Cerebellar cortex (tissue), 1 donor: Measurements from ENCODE around the gene POU2AF1.
"Not testable (repeated sequence)": the region's sequence is repeated elsewhere in the genome, so short reads cannot be mapped to it uniquely, and the experiment has no call there.

ENCODE experiments used
- DNase-seq: peaks from one replicate; pipeline ENCODE4 v3.0.0-alpha.2; 2015; ENCODE audit warnings: low spot score

POU2AF1 gene

GRCh38 chr11:111347002-111347722 is 31.9 kb downstream of the POU2AF1 start:
- DNase-seq: no peak

DNA sequence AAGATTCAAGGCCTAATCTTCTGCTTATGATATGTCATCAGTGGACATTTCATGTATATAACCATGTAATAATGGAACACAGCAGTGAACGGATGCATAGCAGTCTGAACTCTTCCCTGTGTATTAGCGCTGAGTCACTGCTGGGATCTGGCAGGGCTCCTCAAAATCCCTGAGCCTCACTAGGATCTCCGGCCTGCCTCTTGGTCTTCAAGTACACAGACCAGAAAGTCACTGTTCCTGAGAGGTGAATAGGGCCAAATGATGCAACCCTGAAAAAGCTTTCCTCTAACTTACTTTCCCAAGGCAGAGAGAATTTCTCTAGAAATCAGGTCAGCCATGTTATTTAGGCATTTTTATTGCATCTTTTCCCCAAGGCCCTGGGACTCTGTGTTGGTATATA is 35.0 kb downstream of the POU2AF1 start:
- no peak for DNase-seq

GRCh38 chr11:111342329-111342728 is 36.7 kb downstream of the POU2AF1 start:
- DNase-seq: no peak

DNA sequence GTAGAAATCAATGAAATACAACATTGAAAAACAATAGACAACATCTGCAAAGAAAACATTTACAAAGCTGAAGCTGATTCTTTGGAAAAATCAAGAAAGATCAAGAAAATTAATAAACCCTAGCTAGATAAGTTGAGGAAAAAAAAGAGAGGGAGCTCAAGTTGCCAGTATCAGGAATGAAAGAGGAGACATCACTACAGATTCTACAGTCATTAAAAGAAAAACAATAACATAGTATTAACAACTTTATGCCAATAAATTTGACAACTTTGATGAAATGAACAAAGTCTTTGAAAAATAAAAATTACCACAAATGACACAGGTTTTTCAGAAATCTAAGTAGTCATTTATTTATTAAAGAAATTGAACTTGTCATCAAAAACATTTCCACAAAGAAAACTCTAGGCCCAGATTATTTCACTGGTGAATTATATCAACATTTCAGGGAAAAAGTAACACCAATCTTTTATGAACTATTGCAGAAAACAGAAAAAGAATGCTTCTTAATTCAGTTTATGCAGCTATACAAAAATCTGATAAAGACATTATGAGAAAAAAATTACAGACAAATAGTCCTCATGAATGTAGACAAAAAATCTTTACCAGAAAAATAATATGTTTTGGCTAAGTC is 39.2 kb downstream of the POU2AF1 start:
- no peak for DNase-seq

DNA sequence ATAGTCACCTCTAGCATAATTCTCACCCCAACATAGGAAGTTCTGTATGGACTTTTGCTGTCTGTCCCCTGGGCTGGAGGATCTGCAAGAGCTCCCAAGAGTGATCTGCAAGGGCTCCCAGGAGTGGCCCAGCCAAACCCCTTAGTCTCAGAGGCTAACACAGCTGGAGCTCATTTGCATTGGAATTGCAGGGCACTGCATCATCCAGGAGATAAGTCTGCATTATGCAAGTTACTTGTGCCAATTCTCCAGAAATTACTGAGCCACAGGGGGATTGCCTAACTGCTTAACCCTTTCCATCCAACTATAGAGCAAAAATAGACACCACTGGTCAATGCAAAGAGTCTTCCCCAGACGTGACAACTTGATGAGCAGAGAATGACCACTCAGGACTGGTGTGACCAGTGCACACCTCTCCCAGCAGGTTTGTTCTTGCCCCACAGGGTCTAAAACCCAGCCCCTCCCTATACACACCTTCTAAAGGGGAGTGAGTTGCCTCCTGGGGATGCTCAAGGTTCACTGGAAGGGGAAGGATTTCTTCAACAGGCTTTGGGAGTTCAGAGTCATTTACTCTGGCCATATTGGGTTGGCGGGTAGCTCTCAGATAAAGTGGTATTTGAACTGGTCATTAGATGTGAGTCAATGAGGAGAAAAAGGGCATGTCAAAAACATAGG is 42.4 kb downstream of the POU2AF1 start:
- DNase-seq: no peak

GRCh38 chr11:111336062-111336461 is 43.0 kb downstream of the POU2AF1 start:
- no peak for DNase-seq

DNA sequence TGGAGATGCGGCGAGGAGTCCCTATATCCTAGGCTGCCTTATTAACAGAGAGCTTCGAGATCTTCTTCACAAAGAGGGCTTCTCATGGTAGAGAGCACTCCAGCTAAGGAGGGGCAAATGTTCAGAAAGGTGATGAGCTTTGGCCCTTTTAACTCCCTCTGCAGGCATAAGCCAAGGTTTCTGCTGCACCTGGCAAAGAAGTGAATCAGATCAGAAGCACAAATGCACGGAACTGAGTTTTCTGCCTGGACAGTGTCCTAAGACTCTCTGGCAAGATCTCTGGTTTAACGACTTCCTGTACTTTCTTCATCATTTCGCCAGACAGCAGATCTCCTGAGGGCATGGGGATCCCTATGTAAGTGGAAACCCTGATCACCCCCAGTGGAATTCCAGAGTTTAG is 43.5 kb downstream of the POU2AF1 start:
- DNase-seq: no peak

- DNase-seq: no peak
Observed at GRCh38 chr11:111334532-111335502, 44.3 kb downstream of the POU2AF1 start.

DNA sequence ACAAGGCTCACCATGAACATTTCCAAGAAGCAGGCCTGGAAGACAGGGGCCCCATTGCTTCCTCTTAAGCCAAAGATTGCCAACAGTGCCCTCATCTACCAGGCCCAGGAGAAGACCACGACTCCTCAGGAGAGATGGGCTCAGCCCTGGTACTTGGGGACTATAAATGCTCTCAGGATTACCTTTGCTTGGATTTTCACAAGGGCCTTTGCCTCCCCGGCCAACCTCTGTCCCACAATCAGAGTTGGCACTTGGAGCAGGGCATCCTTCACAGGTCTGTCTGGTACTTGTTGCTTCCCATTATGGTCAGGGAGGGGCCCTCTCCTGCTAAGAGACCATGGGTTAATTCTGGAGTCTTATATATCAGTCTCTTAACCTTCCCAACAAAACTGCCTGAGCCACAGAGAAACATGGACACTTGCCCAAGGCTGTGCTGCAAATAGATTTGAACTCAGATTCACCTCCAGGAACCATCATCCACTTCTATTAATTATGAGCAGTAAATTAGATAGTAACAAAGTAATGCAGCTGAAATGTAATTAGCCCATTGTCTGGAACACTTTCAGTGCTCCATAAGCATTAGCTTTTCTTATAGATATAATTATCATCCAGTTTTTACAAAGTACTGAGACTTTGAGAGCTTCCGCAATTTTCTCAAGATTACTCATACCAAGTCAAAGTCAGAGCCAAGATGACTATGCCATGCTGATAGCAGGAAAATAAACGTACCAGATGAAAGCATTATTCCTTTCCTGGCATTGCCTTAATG is 47.2 kb downstream of the POU2AF1 start:
- no peak for DNase-seq

- no peak for DNase-seq
Observed at GRCh38 chr11:111330234-111330893, 48.7 kb downstream of the POU2AF1 start.

DNA sequence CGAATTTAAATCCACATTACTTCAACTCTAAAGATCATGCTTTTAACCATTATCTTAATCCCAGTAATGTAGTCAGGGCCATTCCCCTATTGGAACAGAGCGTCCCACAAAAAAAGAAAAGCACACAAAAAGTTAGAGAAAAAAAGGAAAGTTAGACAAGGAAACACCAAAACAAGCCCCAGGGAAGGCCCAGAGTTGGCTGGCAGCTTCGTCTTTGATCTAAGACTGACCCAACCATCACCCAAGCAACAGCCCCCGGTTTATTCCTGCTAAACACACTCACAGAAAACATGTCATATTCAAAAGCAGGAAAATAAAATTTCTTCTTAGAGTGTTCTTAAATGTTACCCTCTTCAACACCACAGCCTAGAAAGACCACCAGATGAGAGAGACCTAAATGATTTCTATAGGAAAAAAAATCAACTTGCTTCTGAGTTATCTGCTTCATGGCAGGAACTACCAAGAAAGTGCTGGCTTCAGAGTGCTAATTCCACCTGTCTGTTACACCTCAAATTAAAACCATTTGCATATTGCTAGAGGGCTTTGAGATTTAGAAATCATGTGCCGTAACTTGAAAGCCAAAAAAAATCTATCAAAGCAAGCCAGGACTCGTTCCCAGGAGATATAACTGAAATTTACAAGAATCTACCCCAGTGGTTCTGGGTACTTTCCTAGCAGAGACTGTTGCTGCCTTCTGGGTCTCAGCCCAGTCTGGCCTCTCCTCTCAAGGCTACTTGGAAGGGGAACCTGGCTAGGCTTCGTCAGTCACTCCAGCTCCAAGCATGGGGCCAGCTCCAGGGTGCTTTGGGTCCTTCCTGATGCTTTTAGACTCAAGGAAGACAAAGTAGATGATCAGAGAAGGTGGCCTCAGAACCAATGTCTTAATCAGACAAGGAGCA is 49.5 kb downstream of the POU2AF1 start:
- peak; percentile 11 for DNase-seq

DNA sequence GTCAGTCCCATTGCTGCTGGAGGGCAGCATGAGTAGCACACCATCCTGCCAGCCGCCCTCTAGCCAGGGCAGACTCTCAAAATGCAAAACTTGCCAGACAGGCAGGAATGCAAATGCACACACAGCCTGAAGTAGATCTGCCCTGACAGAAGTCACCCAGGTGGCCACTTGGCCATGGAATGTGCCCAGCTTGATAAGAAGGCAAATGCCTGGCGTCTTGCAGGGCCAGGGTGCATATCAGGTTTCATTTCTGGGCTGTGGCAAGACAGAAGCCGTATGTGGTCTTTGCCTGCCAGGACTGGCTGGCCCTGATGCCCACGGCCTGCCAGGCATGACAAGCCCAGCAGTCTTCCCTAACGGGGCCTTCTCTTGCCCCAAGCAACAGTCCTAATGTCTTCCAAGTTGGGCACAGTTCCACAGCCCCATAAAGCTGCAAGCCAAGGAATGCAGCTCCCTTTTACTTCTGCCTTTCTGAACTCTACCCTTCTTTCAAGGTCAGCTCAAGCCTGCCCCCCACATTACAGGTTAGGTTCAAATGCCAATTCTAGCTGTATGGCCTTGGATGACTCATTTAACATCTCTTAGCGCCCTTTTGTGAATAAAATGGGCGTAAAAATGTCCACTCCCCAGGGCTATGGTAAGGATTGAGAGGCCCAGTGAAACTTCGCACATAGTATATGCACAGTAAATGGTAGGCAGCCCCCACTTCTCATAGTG is 51.0 kb downstream of the POU2AF1 start:
- DNase-seq: peak; percentile 98

DNA sequence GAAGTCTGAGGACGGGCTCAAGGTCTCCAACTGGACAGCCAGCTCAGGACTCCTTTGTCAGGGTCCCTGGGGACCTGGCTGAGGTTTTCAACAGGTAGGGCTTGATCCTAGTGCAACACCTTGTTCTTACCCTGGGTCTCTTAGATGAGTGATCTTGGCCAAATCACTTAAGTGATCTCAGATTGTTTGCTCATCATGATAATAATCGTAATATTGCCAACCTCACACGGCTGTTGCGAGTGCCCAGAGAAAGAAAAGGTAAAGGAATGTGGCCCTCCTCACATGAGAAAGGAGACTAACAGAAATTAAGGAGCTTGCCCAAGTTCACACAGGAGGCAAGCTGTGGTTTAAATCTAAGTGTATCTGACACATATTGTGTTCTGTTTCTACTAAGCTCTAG is 52.3 kb downstream of the POU2AF1 start:
- DNase-seq: no peak

GRCh38 chr11:111325259-111325658 is 53.8 kb downstream of the POU2AF1 start:
- no peak for DNase-seq

GRCh38 chr11:111324277-111324720 is 54.8 kb downstream of the POU2AF1 start:
- no peak for DNase-seq

- no peak for DNase-seq
Observed at GRCh38 chr11:111322534-111322933, 56.5 kb downstream of the POU2AF1 start.

DNA sequence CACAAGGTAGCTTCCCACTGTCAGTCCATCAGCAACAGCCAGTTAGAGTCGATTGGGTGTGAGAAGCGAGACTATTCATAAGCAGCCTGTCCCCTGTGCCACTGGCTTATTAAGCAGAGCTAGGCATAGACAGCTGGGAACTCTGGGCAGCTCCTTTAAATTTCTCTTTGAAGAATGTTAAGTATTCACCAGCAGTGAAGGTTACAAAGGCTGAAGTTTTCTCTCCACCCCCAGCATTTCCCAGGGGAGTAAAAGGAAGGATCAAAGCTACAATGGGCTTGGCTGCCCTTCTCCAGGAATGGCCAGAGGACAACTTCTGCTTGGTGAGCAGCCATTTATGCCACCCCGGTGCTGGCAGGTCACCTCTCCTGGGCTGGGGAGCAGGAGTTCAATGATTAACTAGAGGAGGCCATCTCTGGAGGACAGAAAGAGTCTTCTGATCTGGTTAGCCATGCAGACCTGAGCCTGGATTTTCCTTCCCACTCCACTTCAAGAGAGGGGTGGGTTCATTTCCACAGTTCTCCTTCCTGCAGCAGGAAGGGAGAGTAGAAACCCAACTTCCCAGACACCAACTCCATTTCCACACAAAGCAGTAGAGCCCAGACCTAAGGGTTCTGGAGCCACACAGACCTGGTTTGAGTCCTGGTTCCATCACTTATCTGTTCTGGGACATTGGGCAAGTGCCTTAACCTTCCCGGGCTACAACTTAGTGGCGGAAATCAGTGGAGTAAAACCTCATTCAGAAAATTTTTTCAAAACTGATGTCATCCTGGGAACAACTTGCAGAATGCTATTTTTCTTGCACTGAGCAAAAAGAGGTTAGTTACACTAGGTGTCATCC is 58.1 kb downstream of the POU2AF1 start:
- no peak for DNase-seq

GRCh38 chr11:111320199-111320598 is 58.9 kb downstream of the POU2AF1 start:
- DNase-seq: not testable (repeated sequence)
